GM04503 (cell line): ENCODE data around the gene AKT3.
"Not testable (repeated sequence)": the region's sequence is repeated elsewhere in the genome, so short reads cannot be mapped to it uniquely, and the experiment has no call there.

Source experiments
- DNase-seq: peaks from one replicate; pipeline ENCODE4 v3.0.0-alpha.2; 2012; ENCODE audit warnings: low read depth

AKT3 gene

GRCh38 chr1:243783714-243784113, 66.3 kb downstream of the AKT3 start:
- no peak for DNase-seq

GRCh38 chr1:243772361-243773050, 77.5 kb downstream of the AKT3 start:
- DNase-seq: not testable (repeated sequence)

- no peak for DNase-seq
Observed at GRCh38 chr1:243770860-243771259, 79.2 kb downstream of the AKT3 start.

- no peak for DNase-seq
Observed at GRCh38 chr1:243765676-243766075, 84.4 kb downstream of the AKT3 start.

- no peak for DNase-seq
Observed at GRCh38 chr1:243763806-243764205, 86.2 kb downstream of the AKT3 start.

- no peak for DNase-seq
Observed at GRCh38 chr1:243758647-243759046, 91.4 kb downstream of the AKT3 start.

GRCh38 chr1:243756529-243756928, 93.5 kb downstream of the AKT3 start:
- no peak for DNase-seq

- DNase-seq: no peak
Observed at GRCh38 chr1:243754348-243754747, 95.7 kb downstream of the AKT3 start.

- DNase-seq: no peak
Observed at GRCh38 chr1:243751506-243751905, 98.5 kb downstream of the AKT3 start.

- DNase-seq: peak; percentile 31
Observed at GRCh38 chr1:243748706-243749283, 101.2 kb downstream of the AKT3 start.

GRCh38 chr1:243748227-243748626, 101.8 kb downstream of the AKT3 start:
- DNase-seq: no peak

- DNase-seq: no peak
Observed at GRCh38 chr1:243746751-243747150, 103.3 kb downstream of the AKT3 start.

GRCh38 chr1:243745356-243745755, 104.7 kb downstream of the AKT3 start:
- peak; percentile 21 for DNase-seq

GRCh38 chr1:243742819-243743218, 107.2 kb downstream of the AKT3 start:
- peak; percentile 65 for DNase-seq

- DNase-seq: no peak
Observed at GRCh38 chr1:243740255-243740999, 109.6 kb downstream of the AKT3 start.

- DNase-seq: no peak
Observed at GRCh38 chr1:243739335-243740003, 110.6 kb downstream of the AKT3 start.

- no peak for DNase-seq
Observed at GRCh38 chr1:243738020-243738419, 112.0 kb downstream of the AKT3 start.

GRCh38 chr1:243735457-243735856, 114.6 kb downstream of the AKT3 start:
- no peak for DNase-seq

- no peak for DNase-seq
Observed at GRCh38 chr1:243734308-243734695, 115.7 kb downstream of the AKT3 start.

GRCh38 chr1:243733670-243734307, 116.3 kb downstream of the AKT3 start:
- DNase-seq: no peak

GRCh38 chr1:243732637-243733036, 117.4 kb downstream of the AKT3 start:
- DNase-seq: no peak

- DNase-seq: no peak
Observed at GRCh38 chr1:243731974-243732625, 117.9 kb downstream of the AKT3 start.
